Muscle of arm (tissue), 12 donors: ENCODE data around the gene RTN1. TPM values are rescaled to one million over a fixed set of nuclear protein-coding genes. Genes with fewer than 3 reads are reported as not detected.
"Not testable (repeated sequence)": the region's sequence is repeated elsewhere in the genome, so short reads cannot be mapped to it uniquely, and the experiment has no call there.

ENCODE experiments used
- DNase-seq: peaks from one replicate; pipeline ENCODE4 v3.0.0-alpha.2; 2013
- polyA plus RNA-seq, 12 donors: library from polyadenylated mRNA; unstranded; fragments of 120-200 nt; gene quantifications; one replicate each; pipeline ENCODE4 v1.2.1, GENCODE V29; 2013; ENCODE audit not compliant: insufficient read length in 12 of 12

RTN1 gene
- polyA plus RNA-seq, 12 donors: 1.7 to 6.4 (median 2.4) TPM; not detected in 1

DNA sequence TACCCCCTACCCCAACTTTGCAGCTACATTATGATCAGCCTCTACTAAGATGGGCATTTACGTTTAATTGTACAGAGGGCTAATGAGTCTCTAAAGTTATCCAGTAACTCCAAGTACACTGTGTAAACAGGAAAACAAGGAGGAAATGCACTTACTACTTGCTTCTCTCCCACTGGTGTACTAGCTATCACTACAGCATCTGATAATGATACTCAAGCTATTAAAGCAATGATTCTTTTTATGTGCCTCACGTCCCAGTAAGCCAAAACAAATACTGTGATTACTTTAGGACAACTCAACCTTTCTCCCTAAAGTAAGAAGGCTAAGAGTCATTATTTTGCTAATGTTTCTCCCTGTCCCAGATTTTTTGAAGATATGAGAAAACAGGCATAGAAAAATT lies 165.3 kb downstream of the RTN1 start:
- no peak for DNase-seq

DNA sequence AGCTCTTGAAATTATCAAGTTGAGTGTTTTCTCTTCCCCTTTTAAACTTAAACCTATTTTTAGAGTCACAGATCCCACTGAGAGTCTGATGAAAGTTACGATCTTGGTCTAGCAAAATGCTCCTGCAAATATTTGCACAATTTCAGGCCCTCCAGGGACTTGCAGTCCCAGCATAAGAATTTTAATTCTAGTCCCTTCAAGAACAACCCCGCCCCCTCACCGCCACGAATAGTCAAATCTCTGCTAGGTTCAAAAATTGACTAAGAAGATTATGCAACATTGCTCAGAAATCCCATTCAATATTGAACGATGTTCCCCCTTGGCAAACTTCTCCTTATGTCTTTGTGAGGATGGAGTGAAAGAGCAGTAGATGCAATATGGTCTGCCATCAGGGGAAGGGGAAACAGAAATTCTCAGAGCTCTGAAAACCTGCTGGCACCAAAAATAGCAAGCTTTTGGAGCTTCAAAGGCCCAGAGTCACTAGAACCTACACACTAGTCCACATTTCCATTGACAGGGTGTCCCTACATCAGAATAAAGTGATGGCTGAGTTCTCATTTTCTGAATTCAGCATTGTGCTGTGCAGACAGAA lies 166.4 kb downstream of the RTN1 start:
- no peak for DNase-seq

DNA sequence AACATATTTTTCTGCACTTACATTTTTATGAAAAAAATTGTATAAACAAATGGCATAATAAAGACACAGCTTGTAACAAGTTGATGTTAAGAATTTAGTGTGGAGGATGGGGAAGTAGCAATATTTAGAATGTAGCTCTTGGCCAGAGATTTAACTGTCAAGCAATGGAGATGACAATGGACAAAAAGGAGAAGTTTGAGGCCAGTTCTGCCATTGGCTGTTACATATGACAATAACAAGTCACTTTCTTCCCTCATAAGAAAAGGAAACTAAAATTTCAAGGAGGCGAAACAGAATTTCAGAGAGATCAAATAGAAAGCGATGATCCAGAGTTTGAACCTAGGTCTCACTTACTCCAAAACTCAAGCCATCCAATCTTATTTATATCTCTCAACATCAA lies 171.1 kb downstream of the RTN1 start:
- no peak for DNase-seq

DNA sequence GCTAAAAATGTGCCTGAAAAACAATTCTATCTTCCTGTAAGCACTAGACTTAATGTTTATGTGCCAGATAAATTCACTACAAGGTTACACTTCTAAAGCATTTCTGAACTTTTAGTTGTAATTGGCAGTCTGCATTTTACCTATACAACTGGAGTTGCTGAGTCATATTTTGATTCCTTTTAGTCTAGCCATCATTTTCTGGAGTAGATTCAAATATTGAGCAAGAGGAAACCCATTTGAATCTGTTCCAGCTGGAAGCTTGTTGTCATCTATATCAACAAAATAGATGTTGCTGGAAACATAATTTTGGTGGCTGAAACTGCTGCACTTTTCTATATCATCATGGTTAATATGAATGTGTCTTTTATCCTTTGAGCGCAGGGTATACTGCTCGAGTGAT lies 171.8 kb downstream of the RTN1 start:
- DNase-seq: no peak

DNA sequence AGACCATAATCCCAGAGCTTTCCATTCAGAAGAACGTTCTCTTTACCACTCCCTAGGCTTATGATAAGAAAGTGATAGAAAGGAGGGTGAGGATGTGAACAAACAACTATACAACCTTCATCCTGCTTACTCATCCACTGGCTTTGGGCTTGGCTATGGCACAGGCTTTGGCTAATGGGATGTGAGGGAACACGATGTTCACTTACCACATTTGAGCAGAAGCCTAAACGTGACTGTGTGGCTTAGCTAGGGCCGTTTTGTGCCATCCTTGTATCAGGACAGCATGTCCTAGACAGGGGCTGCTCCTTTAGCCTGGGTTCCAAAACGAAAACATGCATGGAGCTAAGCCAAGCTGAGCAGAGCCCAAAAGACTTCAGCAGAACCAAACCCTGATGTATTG lies 175.4 kb downstream of the RTN1 start:
- DNase-seq: no peak

DNA sequence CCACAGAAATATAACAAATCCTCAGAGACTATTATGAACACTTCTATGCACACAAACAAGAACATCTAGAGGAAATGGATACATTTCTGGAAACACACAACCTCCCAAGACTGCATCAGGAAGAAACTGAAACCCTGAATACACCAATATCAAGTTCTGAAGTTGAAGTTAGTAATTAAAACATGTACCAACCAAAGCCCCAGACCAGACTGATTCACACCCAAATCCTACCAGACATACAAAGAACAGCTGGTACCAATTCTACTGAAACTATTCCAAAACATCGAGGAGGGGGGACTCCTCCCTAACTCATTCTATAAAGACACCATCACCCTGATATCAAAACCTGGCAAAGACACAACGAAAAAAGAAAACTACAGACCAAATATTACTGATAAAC lies 179.3 kb downstream of the RTN1 start:
- no peak for DNase-seq

DNA sequence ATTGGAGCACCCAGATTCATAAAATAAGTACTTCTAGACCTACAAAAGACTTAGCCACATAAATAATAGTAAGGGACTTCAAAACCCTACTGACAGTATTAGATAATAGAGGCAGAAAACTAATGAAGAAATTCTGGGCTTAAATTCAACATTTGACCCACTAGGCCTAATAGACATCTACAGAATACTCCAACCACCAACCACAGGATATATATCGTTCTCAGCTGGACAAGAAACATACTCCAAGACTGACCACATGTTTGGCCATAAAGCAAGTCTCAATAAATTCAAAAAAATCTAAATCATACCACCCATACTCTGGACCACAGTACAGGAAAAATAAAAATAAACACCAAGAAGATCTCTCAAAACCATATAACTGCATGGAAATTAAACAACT lies 180.2 kb downstream of the RTN1 start:
- no peak for DNase-seq

DNA sequence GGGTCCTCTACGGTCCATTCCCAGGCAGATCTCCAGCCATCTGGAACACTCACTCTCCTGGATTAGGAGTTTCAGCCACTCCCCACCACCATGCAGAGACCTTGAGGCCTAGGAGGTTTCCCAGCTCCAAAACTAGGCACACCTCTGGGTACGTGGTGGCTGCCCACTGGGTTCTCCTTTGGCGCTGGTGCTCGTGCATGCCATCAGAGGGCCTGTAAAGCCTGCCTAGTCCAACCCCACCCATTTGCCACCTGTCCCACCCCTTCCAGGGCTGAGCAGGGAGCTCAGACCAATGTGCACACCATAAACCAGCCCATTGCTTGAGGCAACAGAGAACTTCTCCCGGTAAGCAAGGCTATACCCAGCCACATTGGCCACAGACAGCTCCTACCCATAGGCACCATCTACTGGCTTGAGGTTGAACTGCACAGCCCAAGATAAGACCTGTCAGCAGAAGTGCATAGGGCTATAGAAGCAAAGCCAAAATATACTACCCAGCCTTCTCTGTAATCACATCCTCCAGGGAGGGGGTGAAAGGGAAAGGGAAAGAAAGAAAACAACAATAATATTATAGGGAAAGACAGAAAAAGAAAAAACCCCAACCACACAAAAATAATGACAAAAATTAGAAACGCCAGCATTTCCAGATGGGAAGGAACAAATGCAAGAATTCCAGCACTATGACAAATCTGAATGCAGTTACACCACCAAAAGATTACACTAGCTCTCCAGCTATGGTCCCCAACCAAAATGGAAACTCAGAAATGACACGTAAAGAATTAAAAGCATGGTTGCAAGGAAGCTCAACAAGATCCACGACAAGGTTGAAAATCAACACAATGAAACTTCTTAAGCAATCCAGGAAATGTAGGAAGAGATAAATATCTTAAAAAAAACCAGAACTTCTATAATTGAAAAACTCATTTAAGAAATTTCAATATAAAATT lies 182.1 kb downstream of the RTN1 start:
- DNase-seq: no peak

DNA sequence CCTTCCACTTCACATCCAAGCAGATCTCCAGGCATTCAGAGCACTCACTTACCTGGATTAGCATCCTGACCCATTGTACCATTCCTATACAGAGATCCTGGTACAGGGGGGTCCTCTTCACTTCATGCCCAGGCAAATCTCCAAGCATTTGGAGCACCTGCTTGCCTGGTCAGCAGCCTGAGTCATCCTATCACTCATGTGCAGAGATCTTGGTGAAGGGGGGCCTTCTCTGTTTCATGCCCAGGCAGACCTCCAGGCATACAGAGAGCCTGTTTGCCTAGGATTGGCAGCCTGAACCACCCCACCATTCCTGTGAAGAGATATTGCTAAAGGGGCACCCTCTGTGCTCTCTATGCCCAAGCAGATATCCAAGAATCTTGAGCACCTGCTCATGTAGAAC lies 182.9 kb downstream of the RTN1 start:
- DNase-seq: no peak

DNA sequence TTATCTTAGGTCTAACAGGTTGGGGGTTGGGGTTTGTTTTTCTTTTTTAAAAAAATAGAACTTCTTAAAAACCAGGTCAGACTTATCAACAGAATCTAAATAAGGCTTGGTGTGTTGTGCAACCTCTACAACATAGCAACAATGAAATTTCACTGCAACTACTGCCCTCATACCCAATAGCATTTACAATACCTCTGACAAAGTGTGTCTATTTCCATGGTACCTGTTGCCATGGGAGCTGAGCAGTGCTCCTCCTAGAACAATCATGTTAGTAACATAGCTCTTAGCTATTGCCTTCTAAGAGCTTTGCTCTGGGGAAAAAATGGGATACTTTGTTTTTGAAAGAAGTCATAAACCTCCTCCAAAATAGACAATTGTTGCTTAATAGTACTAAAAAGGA lies 190.7 kb downstream of the RTN1 start:
- no peak for DNase-seq

DNA sequence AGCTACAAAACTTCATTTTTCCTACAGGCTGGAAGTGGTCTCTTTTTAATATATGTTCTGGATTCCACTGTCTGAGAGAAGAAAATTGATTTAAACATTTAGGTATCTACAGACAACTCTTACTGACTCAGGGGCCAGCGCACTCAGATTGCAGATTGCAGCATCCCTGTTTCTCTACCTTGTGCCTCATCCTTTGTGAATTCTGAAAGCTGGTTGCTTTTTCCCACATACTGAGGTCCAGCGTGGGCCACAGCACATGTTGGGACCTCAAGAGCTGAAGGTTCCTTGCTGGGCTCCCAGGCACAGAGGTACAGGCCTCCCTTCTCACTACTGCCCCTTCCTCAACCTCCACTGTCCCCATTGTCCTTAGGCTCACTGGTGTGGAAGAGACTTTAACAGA lies 192.2 kb downstream of the RTN1 start:
- no peak for DNase-seq

DNA sequence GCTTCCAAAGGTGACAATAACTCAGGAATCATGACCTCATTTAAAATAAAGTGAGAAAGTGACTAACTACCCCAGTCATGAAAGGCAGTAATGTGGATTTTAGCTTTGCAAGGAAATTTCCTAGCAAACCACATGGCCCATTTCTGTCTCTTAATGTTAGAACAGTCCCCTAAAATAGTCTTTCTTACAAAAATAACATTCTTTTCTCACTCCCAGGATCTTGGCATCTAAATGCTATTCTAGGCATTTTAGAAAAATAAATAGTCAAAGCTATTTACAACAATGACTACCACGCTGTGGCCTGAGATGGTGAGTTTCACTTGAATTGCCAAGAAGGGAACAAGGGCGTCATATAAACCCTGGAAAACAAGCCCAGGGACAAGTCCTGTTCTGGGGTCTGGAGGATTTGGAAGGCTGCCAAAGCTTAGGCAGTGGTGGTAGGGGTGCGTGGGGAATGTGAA lies 192.8 kb downstream of the RTN1 start:
- DNase-seq: no peak

DNA sequence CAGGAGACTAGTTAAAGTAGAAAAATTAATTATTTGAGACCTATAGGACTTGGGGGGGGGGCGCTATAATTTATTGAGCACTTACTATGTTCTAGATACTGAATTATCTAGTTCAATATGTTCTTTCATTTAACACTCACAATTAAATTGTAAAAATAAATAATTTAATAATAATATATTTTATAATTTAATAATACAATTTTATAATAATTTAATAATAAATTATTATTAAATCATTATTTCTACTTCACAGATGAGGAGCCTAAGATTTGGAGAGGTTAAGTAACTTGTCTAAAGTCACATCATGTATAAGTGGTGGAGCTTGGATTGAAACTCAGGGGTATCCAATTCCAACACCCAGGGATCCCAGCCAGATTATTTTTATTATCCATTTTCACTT lies 195.2 kb downstream of the RTN1 start:
- no peak for DNase-seq

DNA sequence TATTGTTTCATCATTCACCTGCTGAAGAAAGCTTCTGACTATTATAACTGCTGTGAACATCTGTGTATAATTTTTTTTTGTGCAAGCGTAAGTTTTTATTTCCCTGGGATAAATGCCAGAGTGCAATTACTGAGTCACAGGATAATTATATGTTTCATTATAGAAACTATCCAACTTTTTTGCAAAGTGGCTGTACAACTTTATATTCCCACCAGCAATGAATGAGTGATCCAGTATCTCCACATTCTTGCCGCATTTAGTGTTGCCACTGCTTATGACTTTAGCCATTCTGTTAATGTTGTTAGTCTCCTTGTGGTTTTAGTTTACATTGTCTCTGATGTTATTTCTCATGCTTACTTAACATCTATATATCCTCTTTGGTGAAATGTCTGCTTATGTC lies 205.8 kb downstream of the RTN1 start:
- no peak for DNase-seq

DNA sequence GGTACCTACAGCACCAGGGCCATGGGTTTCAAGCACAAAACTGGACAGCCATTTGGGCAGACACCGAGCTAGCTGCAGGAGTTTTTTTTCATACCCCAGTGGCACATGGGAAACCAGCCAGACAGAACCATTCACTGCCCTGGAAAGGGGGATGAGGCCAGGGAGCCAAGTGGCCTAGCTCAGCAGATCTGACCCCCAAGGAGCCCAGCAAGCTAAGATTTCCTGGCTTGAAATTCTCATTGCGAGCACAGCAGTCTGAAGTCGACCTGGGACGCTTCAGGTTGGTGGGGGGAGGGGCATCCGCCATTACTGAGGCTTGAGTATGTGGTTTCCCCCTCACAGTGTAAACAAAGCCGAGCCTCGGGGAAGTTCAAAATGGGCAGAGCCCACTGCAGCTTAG lies 212.8 kb downstream of the RTN1 start:
- no peak for DNase-seq

DNA sequence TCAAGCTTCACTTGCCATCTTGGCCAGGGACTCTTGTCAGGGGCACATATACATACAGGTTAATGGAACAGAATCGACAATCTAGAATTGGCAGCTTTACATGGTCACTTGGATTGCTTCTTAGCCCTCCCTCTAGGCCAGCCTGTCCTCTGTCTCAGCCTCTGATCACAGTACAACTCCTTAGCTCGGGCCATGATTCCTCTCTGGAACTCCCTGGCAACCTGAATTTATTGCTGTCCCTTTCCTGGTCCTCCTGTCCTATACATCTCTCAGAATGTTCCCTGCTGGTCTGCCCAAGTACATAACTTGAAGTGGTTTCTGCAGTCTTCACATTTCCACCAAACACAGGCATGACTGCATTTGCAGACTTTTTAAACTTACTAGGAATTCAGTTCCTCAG lies 214.1 kb downstream of the RTN1 start:
- no peak for DNase-seq

DNA sequence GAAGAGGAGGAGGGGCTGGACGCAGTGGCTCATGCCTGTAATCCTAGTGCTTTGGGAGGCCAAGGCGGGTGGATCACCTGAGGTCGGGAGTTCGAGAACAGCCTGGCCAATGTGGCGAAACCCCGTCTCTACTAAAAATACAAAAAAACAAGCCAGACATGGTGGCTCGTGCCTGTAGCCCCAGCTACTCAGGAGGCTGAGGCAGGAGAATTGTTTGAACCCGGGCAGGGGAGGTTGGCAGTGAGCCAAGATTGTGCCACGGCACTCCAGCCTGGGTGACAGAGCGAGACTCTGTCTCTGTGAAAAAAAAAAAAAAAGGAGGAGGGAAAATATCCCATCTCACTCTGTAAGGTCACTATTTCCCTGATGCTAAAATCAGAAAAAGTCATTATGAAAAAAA lies 216.4 kb downstream of the RTN1 start:
- DNase-seq: not testable (repeated sequence)

DNA sequence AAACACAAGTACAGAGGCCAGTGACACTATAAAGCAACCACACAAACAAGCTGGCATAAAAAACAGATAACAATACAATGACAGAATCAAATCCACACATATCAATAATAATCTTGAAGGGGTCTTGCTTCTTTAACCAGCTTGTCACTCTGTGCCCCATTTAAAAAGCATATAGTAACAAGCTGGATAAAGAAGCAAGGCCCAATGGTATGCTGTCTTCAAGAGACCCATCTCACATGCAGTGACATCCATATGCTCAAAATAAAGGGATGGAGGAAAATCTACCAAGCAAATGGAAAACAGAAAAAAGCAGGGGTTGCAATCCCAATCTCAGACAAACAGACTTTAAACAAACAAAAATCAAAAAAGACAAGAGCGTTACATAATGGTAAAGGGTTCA lies 223.7 kb downstream of the RTN1 start:
- not testable (repeated sequence) for DNase-seq

DNA sequence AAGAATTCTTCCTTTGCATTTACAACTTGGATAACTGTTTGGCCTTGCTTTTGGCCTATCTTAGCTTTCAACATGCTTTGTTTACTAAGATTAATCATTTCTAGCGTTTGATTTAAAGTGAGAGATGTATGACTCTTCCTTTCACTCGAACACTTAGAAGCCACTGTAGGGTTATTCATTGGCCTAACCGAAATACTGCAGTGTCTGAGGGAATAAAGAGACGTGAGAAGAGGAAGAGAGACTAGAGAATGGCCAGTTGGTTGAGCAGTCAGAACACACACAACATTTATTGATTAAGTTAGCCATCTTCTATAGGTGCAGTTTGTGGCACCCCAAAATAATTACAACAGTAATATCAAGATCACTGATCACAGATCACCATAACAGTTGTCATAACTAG lies 231.7 kb downstream of the RTN1 start:
- DNase-seq: no peak

DNA sequence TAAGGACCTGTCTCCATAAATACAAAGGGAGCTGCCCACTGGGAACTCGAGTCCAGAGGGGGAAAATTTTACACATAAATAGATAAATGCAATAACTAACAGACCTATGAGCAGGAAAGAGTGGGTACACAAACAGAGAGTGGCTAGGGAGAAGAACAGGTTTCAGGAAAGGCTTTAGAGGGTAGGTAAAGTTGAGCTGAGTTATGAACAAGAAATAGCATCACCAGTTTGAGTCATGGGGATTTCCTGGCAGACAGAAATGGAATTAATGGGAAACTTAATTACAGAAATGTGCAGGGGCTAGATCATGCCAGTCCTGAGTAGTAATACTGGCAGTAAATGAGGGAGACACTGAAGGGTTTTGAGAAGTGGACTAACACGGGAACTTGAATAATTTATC lies 236.0 kb downstream of the RTN1 start:
- DNase-seq: no peak

DNA sequence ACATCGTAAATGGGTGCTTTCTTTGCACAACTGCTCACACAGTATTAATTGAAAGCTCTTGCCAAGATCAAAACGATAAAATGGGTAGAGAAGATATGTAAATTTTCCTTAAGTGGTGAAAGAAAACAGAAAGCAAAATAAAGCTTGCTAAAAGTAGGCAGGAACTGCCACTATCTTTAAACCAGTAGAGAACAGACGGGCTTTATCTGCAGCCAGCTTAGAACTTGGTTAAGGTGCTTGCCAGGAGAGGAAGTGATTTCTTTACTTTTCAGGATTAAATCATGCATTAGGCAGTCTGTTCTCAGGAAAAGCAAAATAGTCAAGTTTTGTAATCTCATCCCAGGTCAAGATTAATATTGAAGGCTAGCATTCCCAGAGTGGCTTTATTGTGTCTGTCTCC lies 237.1 kb downstream of the RTN1 start:
- no peak for DNase-seq

DNA sequence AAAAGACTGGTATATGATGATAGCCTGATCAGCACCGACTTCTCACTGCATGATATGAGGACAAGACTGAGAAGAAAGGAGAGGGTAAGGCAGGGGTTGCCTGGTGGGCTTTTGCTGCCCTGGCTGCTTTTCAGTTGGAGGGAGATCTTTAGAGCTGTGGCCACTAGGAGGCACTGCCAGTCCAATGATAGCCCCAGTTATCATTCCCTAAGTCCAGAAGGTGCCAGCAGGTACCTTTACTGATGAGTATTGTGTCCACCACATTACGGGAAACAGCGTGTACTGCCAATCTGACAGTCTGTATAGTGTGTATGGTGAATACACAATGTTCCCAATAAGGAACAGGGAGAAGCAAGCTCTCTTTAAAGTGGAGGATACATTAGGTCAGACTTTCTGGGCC lies 238.2 kb downstream of the RTN1 start:
- DNase-seq: no peak

DNA sequence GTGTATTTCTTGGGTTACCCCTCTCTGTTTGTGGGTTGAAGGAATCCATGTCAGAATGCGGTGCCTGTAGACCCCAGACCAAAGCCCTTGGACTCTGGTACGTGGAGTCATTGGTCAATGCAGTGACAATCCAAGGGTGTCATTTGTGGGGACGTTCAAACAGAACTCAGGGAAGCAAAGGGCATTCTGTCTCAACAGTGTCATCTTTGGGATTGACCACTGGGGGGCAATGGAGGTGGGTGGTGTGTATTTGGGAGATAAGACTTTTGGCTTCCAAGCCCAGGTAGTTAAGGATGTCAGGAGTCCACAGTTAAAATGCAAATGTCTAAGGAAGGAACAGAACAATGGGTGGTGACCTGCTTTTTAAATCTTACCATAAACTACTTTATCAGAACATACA lies 239.3 kb downstream of the RTN1 start:
- DNase-seq: no peak
